Suprapubic skin (tissue), 3 donors: ENCODE data around the gene ALDH1A2.

Source experiments
- CTCF ChIP-seq, 2 donors: fragments of 200-600 bp in 1 of 2; fragments of 450-650 bp in 1 of 2; sonication (generic) in 1 of 2; IDR thresholded peaks; one replicate each; pipeline ENCODE4 v1.5.1; 2016 to 2019; ENCODE audit warnings: antibody characterized with exemption in 2 of 2, mild to moderate bottlenecking in 1 of 2, moderate library complexity in 1 of 2
- POLR2AphosphoS5 ChIP-seq, 3 donors: sonication (generic); formaldehyde crosslinking; IDR thresholded peaks; one replicate each; pipeline ENCODE4 v1.6.1; 2017; ENCODE audit warnings: antibody characterized with exemption in 3 of 3

- no peak for TF ChIP-seq CTCF (IDR thresholded peaks at IDR 0.05)
- no peak for TF ChIP-seq POLR2AphosphoS5 (IDR thresholded peaks at IDR 0.05)
Measured at GRCh38 chr15:58026552-58026951, 39.0 kb downstream of the ALDH1A2 start.
